Non-pigmented ciliary epithelial cell (primary cell): ENCODE results near the gene MRTFA.
"Not testable (repeated sequence)": the region's sequence is repeated elsewhere in the genome, so short reads cannot be mapped to it uniquely, and the experiment has no call there.

Source experiments
- DNase-seq: peaks from one replicate; pipeline ENCODE4 v3.0.0-alpha.2; 2010; ENCODE audit warnings: low read depth

The MRTFA gene

DNA sequence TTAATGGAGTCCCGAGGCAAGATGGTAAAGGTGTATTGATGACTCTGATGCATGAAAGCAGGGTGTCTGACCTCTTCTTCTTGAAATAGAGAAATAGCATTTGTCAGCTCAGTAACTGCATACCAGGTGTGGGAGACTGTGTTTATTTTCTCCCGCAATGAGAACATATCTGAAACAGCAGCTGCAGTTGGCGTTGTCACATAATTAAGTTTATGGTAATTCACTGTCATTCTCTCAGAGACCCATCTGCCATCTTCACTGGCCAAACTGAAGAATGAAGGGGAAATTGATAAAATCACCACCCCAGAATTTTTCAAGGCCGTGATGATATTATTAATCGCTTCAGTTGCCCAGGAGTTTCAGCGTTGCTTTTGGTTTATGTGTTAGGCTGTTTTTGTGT lies 22.6 kb upstream of the MRTFA start:
- DNase-seq: no peak

DNA sequence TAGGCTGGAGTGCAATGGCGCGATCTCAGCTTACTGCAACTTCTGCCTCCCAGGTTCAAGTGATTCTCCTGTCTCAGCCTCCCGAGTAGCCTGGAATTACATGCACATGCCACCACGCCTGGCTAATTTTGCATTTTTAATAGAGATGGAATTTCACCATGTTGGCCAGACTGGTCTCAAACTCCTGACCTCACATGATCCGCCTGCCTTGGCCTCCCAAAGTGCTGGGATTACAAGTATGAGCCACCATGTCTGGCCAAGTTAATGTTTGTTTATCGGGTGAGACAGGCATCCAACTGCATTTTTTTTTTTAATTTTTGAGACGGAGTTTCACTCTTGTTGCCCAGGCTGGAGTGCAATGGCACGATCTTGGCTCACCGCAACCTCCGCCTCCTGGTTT lies 20.1 kb upstream of the MRTFA start:
- not testable (repeated sequence) for DNase-seq

DNA sequence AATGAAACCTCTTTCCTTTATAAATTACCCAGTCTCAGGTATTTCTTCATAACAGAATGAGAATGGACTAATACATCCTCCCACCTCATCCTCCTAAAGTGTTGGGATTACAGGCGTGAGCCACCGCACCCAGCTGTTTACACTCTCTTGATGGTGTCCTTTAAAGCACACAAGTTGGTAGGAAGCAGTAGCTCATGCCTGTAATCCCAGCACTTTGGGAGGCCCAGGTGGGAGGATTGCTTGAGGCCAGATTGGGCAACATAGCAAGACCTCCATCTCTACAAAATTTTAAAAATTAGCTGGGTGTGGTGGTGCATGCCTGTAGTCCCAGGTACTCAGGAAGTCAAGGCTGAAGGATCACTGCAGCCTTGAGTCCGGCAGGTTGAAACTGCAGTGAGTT lies 19.4 kb upstream of the MRTFA start:
- DNase-seq: not testable (repeated sequence)

DNA sequence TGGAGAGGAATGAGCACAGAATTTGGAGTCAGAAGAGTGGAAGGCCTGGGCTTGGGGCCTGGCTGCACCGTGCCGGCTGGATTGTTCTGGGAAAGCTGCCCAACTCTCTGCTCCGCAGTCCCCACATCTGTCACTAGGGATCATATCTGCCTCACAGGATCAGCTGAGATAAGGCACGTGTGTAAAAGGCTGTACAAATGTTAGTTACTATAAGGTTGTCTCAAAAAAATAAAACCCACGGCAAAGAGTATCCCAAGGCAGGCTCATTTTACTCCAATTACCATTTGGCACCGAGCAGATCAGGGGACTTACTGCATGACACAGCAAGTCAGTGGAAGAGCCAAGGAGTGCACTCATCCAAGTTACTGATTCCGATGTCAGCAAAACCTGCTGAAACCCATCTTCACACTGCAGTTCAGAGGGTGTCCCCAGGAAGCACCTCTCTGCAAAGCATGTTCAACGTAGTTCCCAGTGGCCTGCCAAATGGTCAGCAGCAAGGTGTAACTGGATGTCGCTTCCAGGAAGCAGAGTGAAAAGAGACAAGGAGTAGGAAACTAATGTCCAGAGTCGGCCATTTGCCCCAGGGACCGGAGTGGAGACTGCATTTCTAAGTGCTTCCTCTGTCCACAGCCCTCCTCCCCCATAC lies 18.1 kb upstream of the MRTFA start:
- DNase-seq: no peak

DNA sequence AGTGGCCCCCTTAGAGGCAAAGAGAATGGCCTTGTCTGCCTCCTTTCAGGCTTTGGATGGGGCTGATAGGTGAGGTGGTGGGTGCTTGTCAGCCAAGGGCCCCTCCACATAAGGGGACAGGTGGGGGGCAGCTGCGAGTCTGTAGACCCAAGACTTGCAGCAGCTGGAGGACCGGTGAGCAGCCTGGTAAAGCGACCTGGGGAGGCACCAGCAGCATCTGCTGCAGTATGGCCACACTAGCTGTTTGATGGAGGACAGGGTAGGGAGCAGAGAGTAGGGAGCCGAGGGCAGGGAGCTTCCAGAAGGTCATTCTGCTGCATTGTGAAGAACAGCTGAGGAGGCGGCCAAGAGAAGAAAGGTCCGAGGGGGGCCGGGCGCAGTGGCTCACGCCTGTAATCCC lies 16.8 kb upstream of the MRTFA start:
- no peak for DNase-seq

DNA sequence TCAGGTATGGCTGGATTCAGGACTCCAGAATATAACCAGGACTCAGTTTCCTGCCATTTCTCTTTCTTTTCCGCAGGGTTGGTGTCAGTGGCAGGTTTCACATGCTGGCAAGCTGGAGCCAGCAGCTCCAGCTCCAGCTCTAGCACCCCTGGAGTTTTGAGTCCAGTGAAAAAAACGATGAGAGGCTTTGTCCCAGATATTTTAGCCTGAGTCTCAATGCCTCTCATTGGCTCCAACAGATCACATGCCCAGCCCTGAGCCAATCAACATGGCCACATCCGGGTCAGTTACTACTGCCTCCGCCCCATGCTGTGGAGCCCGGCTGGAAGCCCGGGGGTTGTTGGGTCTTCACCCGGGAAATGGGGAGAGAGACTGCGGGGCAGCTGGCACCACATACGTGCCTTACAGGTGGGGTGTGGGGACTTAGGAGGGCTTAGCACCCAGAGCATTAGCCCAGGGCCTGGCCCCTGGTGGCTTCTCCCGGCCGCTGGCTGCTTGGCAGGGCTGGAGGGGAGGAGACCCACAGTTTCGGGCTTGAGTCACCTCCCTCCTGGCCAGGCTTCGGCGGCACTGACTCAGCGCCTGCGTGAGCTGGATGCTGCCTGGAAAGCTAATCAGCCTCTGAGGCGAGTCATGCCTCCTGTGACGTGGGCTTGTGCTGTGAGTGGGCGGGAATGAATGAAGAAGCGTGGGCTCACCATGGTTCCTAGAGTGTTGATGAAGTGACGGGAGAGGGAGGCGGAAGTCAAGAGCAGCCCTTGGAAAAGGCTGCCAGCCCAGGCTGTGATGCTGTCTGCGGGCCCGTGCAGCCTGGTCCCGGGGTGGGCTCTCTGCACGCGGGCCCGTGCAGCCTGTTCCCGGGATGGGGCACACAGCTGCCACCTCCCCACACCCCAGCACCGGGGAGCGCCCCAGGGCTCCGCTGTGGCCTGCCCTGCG lies 15.3 kb upstream of the MRTFA start:
- DNase-seq: peak; percentile 98

DNA sequence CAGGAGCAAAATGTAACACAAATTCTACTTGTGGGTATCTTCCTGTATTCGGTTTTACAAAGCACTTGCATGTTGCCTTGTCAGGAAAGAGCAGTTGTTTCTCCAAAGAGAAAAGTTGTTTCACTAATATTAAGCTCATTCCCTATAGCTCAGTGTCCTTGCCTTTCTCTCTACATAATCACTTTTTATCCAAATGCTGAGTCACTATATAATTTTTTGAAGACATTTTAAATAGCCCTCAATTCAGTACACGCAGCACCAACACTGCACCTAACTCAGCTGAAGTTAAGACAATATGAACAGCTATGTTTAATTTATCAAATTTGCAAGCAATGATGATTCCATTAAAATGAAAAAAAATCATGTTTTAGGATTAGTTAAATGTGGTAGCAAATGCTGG lies 14.5 kb upstream of the MRTFA start:
- DNase-seq: no peak

DNA sequence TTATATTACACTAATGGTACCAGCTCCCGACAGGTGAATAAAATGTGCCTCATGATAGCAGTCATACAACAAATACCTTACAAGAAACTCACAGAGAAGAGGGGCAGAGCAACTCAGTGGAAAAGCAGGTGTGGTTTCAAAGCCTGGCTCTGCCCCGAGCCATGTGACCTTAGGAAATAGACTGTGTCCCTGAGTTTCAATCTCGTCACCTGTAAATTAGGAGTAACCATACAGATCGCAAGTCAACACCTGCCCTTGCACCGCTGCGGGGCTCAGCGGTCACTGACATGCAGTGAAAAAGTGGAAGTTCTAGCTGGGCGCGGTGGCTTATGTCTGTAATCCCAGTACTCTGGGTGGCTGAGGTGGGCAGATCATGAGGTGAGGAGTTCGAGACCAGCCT lies 11.9 kb upstream of the MRTFA start:
- no peak for DNase-seq

DNA sequence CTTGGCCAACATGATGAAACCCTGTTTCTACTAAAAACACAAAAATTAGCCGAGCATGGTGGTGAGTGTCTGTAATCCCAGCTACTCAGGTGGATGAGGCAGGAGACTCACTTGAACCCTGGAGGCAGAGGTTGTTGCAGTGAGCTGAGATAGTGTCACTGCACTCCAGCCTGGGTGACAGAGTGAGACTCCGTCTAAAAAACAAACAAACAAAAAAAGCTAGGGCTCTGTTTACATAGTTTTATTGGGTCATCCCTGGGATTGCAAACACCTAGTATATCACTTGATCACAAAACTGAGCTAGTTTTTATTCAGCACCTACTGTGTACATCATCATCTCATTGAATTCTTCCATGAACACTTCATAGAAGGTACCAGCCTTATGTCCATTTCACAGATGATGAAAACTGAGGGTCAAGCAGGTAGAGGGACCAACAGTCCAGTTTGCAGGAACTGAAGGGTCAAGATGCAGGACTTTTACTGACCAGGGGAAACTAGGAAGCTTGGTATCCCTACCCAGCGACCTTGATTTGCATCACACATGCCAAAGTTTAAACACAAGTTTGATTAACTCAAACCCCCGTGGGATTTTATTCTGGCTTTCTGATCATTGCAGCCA lies 9.2 kb upstream of the MRTFA start:
- DNase-seq: no peak

DNA sequence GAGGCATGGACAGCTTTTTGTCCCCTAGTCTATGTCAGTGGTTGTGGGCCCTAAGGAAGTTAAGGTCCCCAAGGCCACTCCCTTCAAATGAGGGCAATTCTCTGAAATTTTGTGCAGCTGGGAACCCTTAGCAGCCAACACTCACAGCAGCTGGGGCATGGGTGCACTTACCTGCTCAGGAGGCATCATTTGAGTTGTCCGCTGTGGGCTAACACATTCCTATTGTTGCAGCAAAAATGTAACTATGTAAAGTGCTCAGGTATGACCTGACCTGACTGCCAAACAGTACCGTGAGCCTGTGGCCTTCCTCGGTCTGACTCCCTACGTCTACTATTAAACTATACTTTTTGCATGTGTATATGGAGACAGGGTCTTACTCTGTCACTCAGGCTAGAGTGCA lies 5.8 kb upstream of the MRTFA start:
- no peak for DNase-seq

DNA sequence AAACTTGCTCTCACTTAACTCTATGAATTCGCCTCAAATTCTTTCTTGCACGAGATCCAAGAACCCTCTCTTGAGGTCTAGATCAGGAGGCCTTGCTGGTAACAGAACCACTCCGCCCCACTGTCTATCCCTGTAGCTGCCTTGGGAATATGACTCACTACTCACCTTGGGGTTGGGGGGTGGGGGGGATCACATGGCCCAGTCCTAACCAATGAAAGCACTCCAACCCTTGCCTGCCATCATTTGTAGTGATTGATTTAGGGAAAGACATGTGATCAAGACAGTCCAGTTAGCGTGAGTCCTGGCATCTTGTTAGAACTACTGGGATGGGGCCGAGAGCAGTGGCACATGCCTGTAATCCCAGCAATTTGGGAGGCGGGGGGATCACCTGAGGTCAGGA lies 4.8 kb upstream of the MRTFA start:
- DNase-seq: no peak

DNA sequence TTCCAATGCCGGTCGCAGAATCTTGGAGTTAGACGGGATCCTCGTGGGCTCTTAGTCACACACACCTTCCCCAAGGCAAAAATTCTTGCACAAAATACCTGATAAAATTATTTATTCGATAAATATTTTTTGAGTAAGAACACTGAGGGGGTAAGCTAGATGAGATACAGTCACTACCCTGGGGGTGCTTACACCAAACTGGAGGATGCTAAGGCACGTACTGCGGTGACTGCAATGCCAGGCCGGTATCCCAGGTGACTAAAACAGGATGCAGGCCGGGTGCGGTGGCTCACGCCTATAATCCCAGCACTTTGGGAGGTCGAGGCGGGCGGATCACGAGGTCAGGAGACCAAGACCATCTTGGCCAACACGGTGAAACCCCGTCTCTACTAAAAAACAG lies 1.7 kb upstream of the MRTFA start:
- DNase-seq: no peak

DNA sequence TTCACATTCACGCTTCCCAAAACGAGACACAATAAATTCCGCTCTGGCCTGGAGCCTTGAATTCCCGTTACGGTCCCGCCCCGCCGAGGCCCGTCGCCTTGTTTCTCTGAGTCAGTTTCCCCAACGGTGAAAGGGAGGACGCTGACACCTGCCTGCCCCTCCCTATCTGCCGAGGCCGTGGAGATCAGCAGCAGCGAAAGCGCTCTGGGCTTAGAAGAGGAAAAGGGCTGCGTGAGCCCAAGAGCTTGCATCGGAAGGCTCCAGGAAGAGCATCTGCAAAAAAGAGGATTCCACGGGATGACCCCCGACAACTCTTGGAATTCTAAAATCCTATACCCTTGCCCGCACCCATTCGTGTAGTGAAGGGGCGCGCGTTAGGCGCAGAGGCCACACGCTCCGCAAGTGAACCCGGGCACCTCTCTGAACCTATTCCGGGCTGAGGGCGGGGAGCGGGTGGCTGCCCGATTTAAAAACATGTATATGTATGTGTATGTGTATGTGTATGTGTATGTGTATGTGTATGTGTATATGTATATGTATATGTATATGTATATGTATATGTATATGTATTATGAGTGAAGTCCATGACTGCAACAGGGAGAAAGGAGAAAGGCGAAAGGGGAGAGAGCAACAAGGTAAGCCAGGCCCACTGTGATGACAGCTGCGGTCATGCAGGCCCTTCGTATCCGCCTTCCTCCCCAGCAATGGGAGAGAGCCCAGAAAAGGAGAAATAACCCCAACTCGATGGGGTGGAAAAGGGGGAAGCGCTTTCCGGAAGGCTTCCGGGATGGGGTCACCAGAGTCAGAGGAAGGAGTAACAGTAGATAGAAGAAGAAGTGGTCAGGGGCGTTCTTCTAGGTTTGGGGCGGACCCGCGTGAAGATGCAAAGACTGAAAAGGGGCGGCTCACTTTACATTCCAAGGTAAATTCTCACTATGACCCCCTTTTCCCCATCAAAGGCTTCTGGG lies 948 bp upstream of the MRTFA start:
- no peak for DNase-seq

DNA sequence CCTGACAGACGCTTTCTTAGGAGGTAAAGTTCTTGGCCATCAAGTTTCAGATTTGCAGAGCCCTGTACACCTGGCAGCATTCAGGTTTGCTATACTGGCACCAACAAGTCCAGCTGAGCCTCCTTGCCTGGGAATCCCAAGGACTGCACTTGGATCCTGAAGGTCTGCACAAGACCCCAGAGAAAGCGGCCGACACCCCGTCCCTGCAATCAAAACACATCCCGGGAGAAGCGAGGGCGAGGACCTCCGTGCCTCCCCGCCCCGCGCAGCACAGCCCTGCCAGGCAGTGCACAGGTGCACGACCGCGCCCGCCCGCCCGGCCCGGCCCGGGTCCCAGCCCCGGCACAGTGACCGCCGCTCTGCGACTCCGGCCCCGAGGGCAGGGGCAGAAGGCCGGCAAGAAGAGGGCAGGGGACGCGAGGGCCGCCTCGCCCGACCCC lies 559 bp downstream of the MRTFA start:
- DNase-seq: no peak

DNA sequence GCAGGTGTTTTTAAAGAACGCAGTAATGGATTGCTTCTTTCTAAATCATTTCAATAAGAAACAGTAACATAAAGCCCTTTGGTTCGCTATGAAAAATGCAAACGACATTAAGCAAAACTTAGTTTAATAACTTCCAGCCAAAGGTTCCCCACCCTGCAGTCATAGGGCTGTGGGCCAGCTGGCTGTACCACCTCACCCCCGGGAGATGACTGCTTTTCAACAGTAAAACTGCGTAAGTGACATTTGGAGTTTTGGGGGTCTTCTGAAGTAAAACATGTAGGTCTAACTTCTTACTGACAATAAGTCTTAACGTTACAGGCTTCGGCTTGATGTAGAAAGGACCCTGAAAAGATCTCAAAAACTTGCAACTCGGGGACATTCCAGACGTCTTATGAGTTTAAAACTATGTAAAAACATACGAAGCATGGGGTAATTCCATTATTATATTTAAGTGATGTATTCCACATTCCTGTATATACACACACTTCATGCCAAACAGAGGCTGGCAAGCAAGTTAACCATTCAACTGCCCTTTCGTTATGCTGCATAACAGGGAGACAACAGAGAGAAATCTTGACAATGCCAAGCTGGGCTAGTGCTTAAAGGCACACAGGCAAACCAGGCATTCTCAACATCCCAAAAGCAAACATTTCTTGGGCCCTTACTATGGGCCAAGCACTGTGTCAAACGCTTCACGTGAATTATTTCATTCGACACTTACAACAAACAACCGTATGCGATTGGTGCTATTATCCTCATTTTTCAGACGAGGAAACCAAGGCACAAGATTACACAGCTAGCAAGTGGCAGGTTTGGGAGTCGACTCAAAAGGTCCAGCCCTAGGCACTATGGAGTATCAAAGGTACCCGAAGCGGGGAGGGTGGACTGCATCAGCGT lies 1.2 kb downstream of the MRTFA start:
- no peak for DNase-seq

DNA sequence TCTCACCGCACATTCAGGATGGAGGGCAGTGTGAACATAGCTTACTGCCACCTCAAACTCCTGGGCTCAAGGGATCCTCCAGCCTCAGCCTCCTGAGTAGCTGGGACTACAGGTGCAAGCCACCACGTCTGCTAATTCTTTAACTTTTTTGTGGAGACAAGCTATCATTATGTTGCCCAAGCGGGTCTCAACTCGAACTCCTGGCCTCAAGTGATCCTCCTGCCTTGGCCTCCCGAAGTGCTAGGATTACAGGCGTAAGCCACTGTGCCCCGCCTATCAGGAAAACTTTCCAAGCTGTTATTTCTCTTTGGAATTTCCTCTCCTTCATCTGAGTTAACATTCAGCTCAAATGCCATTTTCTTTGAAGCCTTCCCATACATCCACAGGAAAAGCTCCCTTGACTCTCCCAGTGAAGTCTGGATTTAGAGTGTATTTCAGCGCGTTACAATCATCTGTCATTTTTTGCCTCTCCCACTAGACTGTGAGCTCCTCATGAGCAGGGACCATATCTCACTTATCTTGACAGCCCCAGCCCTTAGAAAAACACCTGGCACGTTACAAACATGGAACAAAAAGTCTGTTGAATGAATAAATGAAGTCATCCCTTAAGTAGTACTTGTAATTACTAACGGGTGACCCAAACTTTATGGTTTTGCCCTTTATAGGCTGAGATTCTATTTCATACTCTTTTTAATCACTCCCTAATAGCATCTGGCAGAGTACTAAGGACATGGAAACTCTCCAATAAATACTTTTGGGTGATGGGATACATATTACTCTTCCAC lies 2.2 kb downstream of the MRTFA start:
- no peak for DNase-seq

DNA sequence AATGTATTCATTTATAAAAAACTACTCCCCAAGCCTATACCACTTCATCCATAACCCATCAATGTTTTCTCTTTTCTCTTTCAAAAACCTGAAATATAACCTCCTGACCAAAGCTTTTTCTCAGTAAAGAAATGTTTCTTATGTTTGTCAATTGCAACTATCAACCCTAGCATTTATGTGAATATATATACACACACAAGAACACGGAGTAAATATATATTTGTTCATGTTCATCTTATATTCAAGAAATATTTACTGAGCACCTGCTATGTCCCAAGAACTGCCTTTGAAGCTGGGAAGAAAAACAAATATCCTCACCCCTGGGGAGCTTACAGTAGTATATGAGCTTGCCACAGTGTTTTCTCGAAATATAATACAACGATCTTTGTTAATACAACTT lies 3.5 kb downstream of the MRTFA start:
- DNase-seq: no peak

DNA sequence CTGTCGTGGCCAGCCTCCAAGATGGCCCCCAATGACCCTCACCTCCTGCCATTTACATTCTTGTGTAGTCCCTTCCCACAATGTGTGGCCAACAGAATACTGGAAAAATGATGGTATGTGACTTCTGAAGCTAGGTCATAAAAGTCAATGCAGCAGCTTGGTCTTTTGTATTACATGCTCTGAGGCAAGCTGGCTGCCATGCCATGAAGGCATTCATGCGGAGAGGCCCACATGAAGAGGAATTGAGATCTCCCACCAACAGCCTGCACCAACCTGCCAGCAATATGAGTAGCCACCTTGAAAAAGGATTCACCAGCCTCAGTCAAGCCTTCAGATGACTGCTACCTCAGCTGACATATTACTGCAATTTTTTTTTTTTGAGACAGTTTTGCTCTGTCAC lies 4.6 kb downstream of the MRTFA start:
- DNase-seq: no peak

DNA sequence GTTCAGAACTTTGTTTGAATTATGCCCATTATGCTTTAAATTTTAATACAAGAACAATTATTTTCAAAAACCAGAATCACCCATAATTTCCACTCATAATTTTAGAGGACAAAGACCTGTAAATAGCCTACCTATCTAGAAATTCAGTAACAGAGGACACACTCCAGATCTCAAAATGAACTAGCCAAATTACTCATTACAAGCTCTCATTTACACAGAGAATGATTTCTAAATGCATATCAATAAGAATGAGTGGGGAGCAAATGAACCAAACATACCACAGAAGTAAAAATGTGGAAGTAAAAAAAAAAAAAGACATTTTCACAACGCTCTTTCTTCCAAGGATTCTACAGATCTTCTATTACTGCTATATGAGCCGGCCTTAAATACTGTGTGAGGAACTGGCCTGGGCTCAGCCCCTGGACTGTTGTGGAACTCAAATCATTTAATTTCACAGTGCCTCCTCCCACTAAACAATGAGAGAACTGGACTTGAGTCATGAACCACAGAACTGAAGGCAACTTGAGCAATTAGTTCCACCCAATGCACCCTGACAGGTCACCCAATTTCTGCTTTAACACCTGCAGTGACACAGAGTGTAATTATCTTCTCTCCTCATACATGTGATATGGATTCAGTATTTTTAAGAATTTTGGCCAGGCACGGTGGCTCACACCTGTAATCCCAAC lies 8.0 kb downstream of the MRTFA start:
- DNase-seq: no peak
